Breast epithelium (tissue), 3 donors: ENCODE results near the gene KIFC1.

Experiments
- POLR2A ChIP-seq: fragments of 450-650 bp; IDR thresholded peaks from one replicate; pipeline ENCODE4 v1.6.1; 2016; ENCODE audit warnings: antibody characterized with exemption, mild to moderate bottlenecking, moderate library complexity
- POLR2AphosphoS5 ChIP-seq, 3 donors: sonication (generic); formaldehyde crosslinking; IDR thresholded peaks; one replicate each; pipeline ENCODE4 v1.6.1; 2017; ENCODE audit warnings: antibody characterized with exemption in 3 of 3
- TF ChIP-seq, protein P1 (sequence below), 3 donors: fragments of 450-650 bp; IDR thresholded peaks; one replicate each; pipeline ENCODE4 v1.5.1; 2016 to 2017; ENCODE audit warnings: antibody characterized with exemption in 3 of 3, mild to moderate bottlenecking in 3 of 3, moderate library complexity in 3 of 3

DNA sequence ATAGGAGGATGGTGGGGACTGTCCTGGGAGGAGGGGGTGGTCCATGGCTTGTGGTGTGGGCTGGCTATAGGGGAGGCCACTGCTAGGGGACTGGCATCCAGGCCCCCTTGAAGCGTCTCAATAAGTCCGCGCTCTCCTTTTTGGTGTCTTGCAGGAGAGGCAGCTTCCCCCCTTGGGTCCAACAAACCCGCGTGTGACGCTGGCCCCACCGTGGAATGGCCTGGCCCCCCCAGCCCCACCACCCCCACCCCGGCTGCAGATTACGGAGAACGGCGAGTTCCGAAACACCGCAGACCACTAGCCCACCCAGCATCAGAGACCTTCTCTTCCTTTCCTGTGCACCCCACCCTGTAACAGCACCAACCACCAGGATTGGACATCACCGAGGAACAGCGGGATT is 60.0 kb downstream of the KIFC1 start:
- TF ChIP-seq, protein P1, sequence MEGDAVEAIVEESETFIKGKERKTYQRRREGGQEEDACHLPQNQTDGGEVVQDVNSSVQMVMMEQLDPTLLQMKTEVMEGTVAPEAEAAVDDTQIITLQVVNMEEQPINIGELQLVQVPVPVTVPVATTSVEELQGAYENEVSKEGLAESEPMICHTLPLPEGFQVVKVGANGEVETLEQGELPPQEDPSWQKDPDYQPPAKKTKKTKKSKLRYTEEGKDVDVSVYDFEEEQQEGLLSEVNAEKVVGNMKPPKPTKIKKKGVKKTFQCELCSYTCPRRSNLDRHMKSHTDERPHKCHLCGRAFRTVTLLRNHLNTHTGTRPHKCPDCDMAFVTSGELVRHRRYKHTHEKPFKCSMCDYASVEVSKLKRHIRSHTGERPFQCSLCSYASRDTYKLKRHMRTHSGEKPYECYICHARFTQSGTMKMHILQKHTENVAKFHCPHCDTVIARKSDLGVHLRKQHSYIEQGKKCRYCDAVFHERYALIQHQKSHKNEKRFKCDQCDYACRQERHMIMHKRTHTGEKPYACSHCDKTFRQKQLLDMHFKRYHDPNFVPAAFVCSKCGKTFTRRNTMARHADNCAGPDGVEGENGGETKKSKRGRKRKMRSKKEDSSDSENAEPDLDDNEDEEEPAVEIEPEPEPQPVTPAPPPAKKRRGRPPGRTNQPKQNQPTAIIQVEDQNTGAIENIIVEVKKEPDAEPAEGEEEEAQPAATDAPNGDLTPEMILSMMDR (IDR thresholded peaks at IDR 0.05), result no peak
- TF ChIP-seq POLR2A (no peak), POLR2AphosphoS5 (IDR thresholded peaks at IDR 0.05) (no peak)
